ENCODE data around the gene MYH7.

The MYH7 gene

DNA sequence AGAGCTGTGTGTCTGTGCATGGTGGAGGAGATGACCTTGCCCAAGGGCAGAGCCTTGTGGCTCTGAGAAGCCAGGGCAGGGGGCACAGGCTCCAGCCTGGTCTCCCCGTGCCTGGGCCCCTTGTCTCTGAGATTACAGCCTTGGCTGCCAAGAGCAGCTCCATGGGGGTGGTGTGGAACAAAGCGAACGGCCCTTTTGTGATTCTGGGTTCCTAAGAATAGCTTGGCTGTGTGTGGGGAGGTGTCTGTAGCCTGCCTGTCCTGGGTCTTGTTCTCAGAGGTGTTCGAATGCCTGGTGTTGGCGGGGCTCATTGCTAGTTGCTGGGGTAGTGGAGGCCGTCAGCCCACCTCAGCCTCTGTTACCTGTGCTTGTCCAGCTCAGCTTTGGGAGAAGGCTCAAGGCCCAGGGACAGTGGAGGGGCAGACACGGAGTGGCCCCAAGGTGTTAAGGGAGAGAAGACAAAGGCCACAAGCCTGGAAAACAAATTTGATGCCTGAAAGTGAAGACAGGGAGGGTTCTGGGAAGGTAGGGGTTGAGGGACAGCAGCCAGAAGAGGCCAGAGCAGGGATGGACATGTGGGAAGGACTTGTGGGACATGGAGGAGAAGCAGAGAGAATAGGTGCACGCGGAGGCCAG is 7.4 kb upstream of the MYH7 start:
- TF ChIP-seq, protein P1, sequence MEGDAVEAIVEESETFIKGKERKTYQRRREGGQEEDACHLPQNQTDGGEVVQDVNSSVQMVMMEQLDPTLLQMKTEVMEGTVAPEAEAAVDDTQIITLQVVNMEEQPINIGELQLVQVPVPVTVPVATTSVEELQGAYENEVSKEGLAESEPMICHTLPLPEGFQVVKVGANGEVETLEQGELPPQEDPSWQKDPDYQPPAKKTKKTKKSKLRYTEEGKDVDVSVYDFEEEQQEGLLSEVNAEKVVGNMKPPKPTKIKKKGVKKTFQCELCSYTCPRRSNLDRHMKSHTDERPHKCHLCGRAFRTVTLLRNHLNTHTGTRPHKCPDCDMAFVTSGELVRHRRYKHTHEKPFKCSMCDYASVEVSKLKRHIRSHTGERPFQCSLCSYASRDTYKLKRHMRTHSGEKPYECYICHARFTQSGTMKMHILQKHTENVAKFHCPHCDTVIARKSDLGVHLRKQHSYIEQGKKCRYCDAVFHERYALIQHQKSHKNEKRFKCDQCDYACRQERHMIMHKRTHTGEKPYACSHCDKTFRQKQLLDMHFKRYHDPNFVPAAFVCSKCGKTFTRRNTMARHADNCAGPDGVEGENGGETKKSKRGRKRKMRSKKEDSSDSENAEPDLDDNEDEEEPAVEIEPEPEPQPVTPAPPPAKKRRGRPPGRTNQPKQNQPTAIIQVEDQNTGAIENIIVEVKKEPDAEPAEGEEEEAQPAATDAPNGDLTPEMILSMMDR (conservative IDR thresholded peaks at IDR 0.05; ENCODE audit: low read length) = no peak
- DNase-seq (ENCODE audit: low read depth) = no peak
- no peak overlapping the region for H3K4me3 ChIP-seq (ENCODE audit: low read length)

DNA sequence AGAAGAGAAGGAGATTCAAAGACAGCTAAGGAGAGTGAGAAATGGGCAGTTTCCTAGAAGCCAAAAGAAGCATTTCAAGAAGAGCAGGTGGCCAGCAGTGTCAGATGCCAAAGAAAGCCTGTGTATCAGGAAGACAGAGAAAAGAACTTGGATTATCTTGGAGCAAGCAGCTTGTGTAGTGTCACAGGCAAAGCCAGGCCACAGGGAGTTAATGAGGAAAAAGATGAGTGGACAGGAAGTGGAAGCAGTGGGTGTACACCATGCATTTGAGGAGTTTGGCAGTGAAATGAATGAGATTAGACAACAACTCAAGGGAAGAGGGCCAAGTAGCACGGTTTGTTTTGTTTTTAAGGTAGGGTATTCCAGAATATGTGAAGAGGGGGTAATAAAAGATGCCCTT is 5.6 kb upstream of the MYH7 start:
- DNase-seq (ENCODE audit: low read depth) = no peak
- TF ChIP-seq, protein P1 (conservative IDR thresholded peaks at IDR 0.05; ENCODE audit: low read length) = no peak
- H3K4me3 ChIP-seq (ENCODE audit: low read length) = no peak overlapping the region

DNA sequence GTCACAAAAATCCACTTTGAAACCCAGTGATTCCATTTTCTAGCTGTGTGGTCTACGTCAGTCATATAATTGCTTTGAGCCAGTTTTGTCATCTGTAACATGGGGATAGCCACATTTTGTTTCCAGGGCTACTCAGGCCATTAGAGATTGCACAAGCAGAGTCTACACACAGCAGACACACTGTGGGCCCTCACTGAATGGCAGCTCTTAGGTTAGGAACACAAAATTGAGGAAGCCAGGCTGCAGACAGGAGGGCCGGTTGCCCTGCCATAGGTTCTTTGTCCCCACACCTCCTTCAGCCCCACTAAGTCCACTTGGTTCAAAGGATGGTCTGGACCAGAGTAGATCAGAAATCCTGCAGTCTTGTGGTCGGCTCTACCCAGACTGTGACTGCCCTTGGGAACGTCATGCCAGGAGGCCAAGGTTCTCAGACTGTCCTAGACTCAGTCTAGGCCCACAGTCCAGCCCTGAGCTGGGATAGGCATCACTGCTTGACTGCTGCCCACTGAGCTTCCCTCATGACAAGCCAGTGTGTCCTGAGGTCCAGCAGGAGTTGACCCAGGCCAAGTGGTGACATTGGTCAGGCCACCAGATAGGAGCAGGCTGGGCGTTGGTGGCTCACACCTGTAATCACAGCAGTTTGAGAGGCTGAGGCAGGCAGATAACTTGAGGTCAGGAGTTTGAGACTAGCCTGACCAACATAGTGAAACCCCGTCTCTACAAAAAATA is 3.8 kb upstream of the MYH7 start:
- DNase-seq (ENCODE audit: low read depth) = no peak
- TF ChIP-seq, protein P1 (conservative IDR thresholded peaks at IDR 0.05; ENCODE audit: low read length) = no peak
- H3K4me3 ChIP-seq (ENCODE audit: low read length) = no peak overlapping the region

DNA sequence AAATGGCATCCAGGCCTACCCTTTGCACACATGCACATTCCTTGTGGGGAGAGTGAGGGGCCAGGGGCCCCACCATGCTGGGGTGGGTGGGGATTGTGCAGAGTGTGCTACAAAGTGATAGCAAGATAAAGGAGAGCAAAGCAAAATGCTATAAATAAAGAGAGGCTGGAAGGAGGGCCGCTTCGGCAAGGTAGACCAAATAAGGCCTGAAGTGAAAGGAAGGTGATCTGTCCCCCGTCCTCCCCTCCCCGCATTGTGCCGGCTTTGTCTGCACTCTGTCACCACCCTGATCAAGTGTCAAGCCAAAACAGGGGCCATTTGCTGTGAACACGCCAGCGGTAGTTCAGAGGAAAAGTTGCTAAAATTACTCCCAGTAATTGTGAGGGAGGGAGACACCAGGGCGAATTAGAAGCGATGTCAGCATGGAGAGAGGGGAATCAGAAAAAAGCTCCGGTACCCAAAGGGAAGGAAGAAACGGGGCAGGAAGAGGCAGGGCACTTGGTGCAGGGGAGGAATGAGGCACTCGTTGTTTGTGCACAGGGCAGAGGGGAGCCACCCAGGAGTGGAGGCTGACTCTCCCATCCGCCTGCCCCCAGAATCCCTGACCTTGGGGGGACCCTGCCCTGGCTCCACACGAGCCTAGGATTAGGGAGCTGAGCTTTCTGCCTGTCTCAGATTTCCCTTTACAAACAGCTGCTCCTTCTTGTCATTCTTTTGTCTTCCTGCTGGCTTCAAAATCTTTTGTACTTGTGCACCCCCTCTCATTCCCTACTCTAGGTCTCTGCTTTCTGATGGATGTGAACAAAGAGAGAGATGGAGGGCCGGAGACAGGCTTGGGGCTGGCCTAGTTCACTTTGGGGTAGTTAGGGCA is 2.9 kb upstream of the MYH7 start:
- TF ChIP-seq, protein P1 (conservative IDR thresholded peaks at IDR 0.05; ENCODE audit: low read length) = no peak
- no peak for DNase-seq (ENCODE audit: low read depth)
- H3K4me3 ChIP-seq (ENCODE audit: low read length) = no peak overlapping the region

DNA sequence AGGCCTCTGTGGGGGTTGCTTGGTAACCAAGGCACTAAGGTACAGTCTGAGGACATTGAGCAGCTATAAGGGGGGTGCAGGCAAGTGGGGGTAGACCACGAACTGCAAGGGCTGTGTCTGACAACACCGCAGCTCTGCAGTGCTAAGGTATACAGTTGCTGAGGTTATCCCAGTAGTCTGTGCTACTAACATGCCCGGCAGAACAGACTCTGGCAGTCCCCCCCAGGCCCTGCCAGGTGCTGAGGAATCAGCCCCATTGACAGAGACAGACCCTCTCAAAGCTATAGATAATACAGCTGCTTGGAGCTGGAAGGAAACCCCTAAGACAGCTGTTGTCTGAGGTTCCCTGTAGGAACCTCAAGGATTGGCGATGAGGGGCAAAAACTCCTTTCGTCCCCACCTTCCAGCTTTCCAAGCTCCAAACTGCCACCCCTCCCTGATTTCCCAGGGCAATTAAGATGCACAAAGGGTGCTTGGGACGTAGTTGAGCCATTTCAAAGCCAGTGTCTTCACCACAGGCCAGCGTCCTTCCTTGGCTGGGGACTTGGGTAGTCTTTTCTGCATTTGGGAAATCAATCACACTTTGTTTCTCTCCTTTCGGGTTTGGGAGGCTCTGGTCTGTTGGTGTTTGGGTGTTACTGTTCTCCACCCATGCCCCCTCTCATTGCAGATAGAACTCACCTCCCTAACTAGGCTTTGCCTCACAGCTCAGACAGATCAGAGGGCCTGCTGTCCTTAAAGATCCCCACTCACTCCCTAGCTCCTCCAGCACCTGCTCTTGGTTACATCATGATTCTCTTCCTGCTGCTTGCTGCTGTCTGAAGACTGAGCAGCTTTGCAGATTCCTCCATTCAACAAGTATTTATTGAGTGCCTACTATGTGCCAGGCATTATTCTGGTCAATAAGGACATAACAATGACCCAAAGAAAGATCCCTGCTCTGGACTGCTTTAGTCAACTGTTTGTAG is 2.0 kb upstream of the MYH7 start:
- H3K4me3 ChIP-seq (ENCODE audit: low read length) = no peak overlapping the region
- no peak for DNase-seq (ENCODE audit: low read depth)
- TF ChIP-seq, protein P1 (conservative IDR thresholded peaks at IDR 0.05; ENCODE audit: low read length) = no peak

DNA sequence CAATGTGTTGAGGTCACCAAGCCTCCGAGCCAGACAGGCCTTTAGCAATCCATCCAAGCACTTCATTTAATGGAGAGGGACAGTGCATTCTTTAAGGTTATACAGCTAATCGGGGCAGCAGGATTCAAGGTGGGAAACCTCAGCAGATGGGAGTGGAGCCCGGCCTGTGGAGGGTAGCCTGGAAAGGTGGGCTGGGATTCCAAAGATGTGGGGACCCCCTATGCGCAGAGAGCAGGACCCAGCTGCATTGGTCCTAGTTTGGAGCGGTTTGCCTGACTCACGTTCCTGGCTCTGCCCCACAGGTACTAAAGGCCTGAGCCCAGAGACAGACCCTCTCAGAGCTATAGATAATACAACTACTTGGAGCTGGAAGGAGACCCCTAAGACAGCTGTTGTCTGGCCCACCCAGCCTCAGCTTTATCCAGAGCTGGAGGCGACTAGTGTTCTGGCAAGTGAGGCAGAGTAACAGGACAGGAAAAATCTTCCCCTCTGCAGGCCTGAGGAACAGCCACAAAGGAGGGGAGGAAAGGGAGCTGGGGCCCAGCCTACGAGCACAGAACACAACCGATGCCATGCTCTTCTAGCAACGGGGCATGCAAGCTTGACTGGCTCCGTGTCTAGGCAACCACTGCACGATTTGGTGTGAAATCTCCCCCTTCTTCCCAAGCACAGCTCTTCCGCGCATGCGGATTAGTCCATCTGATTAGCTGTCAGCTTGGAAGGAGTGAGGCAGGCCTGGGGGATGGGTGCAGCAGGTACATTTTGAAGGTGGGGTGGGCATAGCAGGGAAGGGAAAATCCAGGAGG is 1.1 kb upstream of the MYH7 start:
- TF ChIP-seq, protein P1 (conservative IDR thresholded peaks at IDR 0.05; ENCODE audit: low read length) = no peak
- no peak for DNase-seq (ENCODE audit: low read depth)
- no peak overlapping the region for H3K4me3 ChIP-seq (ENCODE audit: low read length)

All from AG10803 (cell line).